WTC11 (cell line): ENCODE measurements around the gene WDR12.

Experiments
- CBFB ChIP-seq: sonication (generic); formaldehyde crosslinking; IDR thresholded peaks from 2 replicates; pipeline ENCODE4 v1.8.1; 2022; ENCODE audit warnings: mild to moderate bottlenecking, low read depth, missing genetic modification reagents
- ESRRA ChIP-seq: sonication (generic); formaldehyde crosslinking; IDR thresholded peaks from 2 replicates; pipeline ENCODE4 v1.8.1; 2022; ENCODE audit warnings: mild to moderate bottlenecking, missing genetic modification reagents, borderline replicate concordance
- KAT7 ChIP-seq: sonication (generic); formaldehyde crosslinking; IDR thresholded peaks from 2 replicates; pipeline ENCODE4 v1.8.1; 2023; ENCODE audit warnings: missing genetic modification reagents, mild to moderate bottlenecking, borderline replicate concordance
- NR2C2 ChIP-seq: sonication (generic); formaldehyde crosslinking; IDR thresholded peaks from 2 replicates; pipeline ENCODE4 v1.8.0; 2022; ENCODE audit warnings: mild to moderate bottlenecking, missing genetic modification reagents
- RORB ChIP-seq: fragments of 250-450 bp; sonication (Bioruptor Pico); IDR thresholded peaks from 2 replicates; pipeline ENCODE4 v1.9.0; 2021; ENCODE audit warnings: mild to moderate bottlenecking
- SP1 ChIP-seq: sonication (generic); formaldehyde crosslinking; conservative IDR thresholded peaks from 2 replicates; pipeline ENCODE4 v1.8.1; 2022; ENCODE audit warnings: missing genetic modification reagents
- TCF7 ChIP-seq: sonication (generic); formaldehyde crosslinking; IDR thresholded peaks from 2 replicates; pipeline ENCODE4 v1.8.0; 2022; ENCODE audit warnings: mild to moderate bottlenecking, low read depth, missing genetic modification reagents, moderate library complexity
- TEAD4 ChIP-seq: sonication (generic); formaldehyde crosslinking; IDR thresholded peaks from 2 replicates; pipeline ENCODE4 v1.8.0; 2022; ENCODE audit warnings: mild to moderate bottlenecking, missing genetic modification reagents
- ZNF121 ChIP-seq: sonication (generic); formaldehyde crosslinking; IDR thresholded peaks from 2 replicates; pipeline ENCODE4 v1.8.0; 2023; ENCODE audit warnings: missing genetic modification reagents
- TF ChIP-seq, protein P1 (sequence below): fragments of 200-600 bp; IDR thresholded peaks from 2 replicates; pipeline ENCODE4 v1.8.0; 2022; ENCODE audit warnings: antibody characterized with exemption
- TF ChIP-seq, protein P2 (sequence below): sonication (generic); formaldehyde crosslinking; IDR thresholded peaks from 2 replicates; pipeline ENCODE4 v1.8.1; 2022; ENCODE audit warnings: low read depth, missing genetic modification reagents, borderline replicate concordance
- TF ChIP-seq, protein P3 (sequence below): sonication (generic); formaldehyde crosslinking; IDR thresholded peaks from 2 replicates; pipeline ENCODE4 v1.8.1; 2023; ENCODE audit warnings: mild to moderate bottlenecking, missing genetic modification reagents, moderate library complexity
- TF ChIP-seq, protein P4 (sequence below): sonication (generic); formaldehyde crosslinking; IDR thresholded peaks from 2 replicates; pipeline ENCODE4 v1.8.1; 2022; ENCODE audit warnings: low read depth, mild to moderate bottlenecking, moderate library complexity, missing genetic modification reagents, borderline replicate concordance

DNA sequence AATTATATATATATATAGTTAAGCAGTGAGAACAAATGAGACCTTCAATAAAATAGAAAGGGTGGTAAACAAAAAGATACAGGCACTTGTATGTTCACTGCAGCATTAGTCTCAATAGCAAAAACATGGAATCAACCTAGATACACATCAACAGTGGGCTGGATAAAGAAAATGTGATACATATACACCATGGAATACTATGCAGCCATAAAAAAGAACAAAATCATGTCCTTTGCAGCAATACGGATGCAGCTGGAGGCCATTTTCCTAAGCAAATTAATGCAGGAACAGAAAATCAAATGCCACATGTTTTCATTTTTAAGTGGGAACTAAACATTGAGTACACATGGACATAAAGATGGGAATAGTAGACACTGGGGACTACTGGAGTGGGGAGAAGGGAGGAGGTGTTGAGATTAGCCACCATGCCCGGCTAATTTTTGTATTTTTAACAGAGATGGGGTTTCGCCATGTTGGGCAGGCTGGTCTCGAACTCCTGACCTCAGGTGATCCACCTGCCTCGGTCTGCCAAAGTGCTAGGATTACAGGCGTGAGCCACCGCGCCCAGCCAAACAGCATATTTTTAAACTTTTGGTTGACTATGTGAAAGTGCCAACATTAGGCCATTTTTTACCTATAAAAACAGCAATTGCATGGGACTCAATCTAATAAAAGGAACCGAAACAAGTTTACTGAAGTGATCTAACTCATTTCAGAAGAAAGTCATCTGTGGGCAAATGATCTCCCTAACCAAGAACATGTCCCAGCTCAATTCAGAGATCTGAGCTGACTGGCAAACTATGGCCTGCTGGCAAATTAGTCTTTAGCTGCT, 63.6 kb downstream of the WDR12 start:
- TF ChIP-seq, protein P1, sequence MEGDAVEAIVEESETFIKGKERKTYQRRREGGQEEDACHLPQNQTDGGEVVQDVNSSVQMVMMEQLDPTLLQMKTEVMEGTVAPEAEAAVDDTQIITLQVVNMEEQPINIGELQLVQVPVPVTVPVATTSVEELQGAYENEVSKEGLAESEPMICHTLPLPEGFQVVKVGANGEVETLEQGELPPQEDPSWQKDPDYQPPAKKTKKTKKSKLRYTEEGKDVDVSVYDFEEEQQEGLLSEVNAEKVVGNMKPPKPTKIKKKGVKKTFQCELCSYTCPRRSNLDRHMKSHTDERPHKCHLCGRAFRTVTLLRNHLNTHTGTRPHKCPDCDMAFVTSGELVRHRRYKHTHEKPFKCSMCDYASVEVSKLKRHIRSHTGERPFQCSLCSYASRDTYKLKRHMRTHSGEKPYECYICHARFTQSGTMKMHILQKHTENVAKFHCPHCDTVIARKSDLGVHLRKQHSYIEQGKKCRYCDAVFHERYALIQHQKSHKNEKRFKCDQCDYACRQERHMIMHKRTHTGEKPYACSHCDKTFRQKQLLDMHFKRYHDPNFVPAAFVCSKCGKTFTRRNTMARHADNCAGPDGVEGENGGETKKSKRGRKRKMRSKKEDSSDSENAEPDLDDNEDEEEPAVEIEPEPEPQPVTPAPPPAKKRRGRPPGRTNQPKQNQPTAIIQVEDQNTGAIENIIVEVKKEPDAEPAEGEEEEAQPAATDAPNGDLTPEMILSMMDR: no peak
- no peak for TF ChIP-seq ESRRA (CRISPR knock-in tag)
- TF ChIP-seq TEAD4: no peak
- TF ChIP-seq, protein P2, sequence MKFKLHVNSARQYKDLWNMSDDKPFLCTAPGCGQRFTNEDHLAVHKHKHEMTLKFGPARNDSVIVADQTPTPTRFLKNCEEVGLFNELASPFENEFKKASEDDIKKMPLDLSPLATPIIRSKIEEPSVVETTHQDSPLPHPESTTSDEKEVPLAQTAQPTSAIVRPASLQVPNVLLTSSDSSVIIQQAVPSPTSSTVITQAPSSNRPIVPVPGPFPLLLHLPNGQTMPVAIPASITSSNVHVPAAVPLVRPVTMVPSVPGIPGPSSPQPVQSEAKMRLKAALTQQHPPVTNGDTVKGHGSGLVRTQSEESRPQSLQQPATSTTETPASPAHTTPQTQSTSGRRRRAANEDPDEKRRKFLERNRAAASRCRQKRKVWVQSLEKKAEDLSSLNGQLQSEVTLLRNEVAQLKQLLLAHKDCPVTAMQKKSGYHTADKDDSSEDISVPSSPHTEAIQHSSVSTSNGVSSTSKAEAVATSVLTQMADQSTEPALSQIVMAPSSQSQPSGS (CRISPR knock-in tag): no peak
- TF ChIP-seq NR2C2 (CRISPR knock-in tag): no peak
- no peak for TF ChIP-seq TCF7
- TF ChIP-seq, protein P3, sequence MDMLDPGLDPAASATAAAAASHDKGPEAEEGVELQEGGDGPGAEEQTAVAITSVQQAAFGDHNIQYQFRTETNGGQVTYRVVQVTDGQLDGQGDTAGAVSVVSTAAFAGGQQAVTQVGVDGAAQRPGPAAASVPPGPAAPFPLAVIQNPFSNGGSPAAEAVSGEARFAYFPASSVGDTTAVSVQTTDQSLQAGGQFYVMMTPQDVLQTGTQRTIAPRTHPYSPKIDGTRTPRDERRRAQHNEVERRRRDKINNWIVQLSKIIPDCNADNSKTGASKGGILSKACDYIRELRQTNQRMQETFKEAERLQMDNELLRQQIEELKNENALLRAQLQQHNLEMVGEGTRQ (CRISPR knock-in tag): no peak
- no peak for TF ChIP-seq CBFB
- TF ChIP-seq RORB (CRISPR knock-in tag): no peak
- TF ChIP-seq SP1 (CRISPR knock-in tag): no peak
- TF ChIP-seq, protein P4, sequence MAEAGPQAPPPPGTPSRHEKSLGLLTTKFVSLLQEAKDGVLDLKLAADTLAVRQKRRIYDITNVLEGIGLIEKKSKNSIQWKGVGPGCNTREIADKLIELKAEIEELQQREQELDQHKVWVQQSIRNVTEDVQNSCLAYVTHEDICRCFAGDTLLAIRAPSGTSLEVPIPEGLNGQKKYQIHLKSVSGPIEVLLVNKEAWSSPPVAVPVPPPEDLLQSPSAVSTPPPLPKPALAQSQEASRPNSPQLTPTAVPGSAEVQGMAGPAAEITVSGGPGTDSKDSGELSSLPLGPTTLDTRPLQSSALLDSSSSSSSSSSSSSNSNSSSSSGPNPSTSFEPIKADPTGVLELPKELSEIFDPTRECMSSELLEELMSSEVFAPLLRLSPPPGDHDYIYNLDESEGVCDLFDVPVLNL (CRISPR knock-in tag): no peak
- no peak for TF ChIP-seq ZNF121
- no peak for TF ChIP-seq KAT7 (CRISPR knock-in tag)
